ENCODE data around the gene CCNY. TPM values are rescaled to one million over a fixed set of nuclear protein-coding genes. Genes with fewer than 3 reads are reported as not detected.

Gene CCNY
- total and polyA plus RNA-seq, 2 of the 13 experiments (the other 11 are each of a cell fraction or from before 2014, with no cell fraction given), result 48.2 to 54.7 TPM

DNA sequence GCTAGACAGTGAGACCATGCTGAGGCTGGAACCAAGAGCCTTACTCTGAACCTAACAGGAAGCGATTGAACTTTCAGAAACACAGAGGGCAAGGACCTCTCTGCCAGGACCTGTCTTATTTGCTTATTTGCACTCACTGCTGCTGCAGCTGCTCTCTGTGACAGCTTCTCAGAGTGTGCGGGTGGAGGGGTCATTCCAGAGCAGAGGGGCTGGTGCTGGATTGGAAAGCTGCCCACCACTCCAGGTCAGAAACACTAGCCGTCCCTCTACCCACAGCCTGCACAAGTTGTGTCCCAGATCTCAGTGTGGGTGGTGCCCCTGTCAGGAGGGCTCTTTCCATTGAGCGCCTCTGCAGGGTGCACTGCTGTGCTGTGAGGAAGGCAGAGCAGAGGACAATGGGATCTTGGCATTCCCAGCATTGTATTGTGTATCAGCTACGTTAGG, 126.2 kb downstream of the CCNY start (continued):
- TF ChIP-seq TIGD3 (CRISPR knock-in tag; IDR thresholded peaks at IDR 0.05; ENCODE audit: borderline replicate concordance) (no peak), SMARCE1 (IDR thresholded peaks at IDR 0.05; ENCODE audit: borderline replicate concordance) (no peak), SRY (CRISPR knock-in tag; IDR thresholded peaks at IDR 0.05) (no peak), GABPA (IDR thresholded peaks at IDR 0.05; ENCODE audit: low read depth, low read length) (no peak), GABPA (CRISPR knock-in tag; IDR thresholded peaks at IDR 0.05; ENCODE audit: low read depth) (no peak), KMT2A (CRISPR knock-in tag; IDR thresholded peaks at IDR 0.05) (peak; percentile 67; the same call in 1 of the 2 replicates), GATAD1 (CRISPR knock-in tag; IDR thresholded peaks at IDR 0.05) (no peak), CENPT (CRISPR knock-in tag; IDR thresholded peaks at IDR 0.05; ENCODE audit: low read depth) (no peak), PLRG1 (conservative IDR thresholded peaks at IDR 0.05) (no peak), ZNF362 (CRISPR knock-in tag; IDR thresholded peaks at IDR 0.05; ENCODE audit: borderline replicate concordance) (no peak), BCL6 (CRISPR knock-in tag; IDR thresholded peaks at IDR 0.05) (peak; percentile 64), ELF3 (CRISPR knock-in tag; IDR thresholded peaks at IDR 0.05) (peak; percentile 84), HNF4G (IDR thresholded peaks at IDR 0.05; ENCODE audit: borderline replicate concordance, low read depth, low read length) (0 out of 2 replicates have a peak, but pooled peaks have one; percentile 15), HNF4G (CRISPR knock-in tag; IDR thresholded peaks at IDR 0.05; ENCODE audit: borderline replicate concordance, low read depth) (no peak), SNAPC4 (CRISPR knock-in tag; IDR thresholded peaks at IDR 0.05) (no peak), ZNF644 (CRISPR knock-in tag; IDR thresholded peaks at IDR 0.05; ENCODE audit: low read depth) (no peak), ZGPAT (CRISPR knock-in tag; IDR thresholded peaks at IDR 0.05) (0 out of 2 replicates have a peak, but pooled peaks have one; percentile 25)
- TF ChIP-seq, protein P1, sequence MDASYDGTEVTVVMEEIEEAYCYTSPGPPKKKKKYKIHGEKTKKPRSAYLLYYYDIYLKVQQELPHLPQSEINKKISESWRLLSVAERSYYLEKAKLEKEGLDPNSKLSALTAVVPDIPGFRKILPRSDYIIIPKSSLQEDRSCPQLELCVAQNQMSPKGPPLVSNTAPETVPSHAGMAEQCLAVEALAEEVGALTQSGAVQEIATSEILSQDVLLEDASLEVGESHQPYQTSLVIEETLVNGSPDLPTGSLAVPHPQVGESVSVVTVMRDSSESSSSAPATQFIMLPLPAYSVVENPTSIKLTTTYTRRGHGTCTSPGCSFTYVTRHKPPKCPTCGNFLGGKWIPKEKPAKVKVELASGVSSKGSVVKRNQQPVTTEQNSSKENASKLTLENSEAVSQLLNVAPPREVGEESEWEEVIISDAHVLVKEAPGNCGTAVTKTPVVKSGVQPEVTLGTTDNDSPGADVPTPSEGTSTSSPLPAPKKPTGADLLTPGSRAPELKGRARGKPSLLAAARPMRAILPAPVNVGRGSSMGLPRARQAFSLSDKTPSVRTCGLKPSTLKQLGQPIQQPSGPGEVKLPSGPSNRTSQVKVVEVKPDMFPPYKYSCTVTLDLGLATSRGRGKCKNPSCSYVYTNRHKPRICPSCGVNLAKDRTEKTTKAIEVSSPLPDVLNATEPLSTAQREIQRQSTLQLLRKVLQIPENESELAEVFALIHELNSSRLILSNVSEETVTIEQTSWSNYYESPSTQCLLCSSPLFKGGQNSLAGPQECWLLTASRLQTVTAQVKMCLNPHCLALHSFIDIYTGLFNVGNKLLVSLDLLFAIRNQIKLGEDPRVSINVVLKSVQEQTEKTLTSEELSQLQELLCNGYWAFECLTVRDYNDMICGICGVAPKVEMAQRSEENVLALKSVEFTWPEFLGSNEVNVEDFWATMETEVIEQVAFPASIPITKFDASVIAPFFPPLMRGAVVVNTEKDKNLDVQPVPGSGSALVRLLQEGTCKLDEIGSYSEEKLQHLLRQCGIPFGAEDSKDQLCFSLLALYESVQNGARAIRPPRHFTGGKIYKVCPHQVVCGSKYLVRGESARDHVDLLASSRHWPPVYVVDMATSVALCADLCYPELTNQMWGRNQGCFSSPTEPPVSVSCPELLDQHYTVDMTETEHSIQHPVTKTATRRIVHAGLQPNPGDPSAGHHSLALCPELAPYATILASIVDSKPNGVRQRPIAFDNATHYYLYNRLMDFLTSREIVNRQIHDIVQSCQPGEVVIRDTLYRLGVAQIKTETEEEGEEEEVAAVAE (CRISPR knock-in tag; IDR thresholded peaks at IDR 0.05; ENCODE audit: borderline replicate concordance), result 0 out of 2 replicates have a peak, but pooled peaks have one; percentile 30

Data from HepG2 (cell line).